Ishikawa (cell line): ENCODE measurements around the gene RAB8A.

ENCODE experiments used
- EGR1 ChIP-seq: IDR thresholded peaks from 2 replicates; pipeline ENCODE4 v1.6.1; 2012
- EP300 ChIP-seq: IDR thresholded peaks from 2 replicates; pipeline ENCODE4 v1.6.1; 2012; ENCODE audit warnings: borderline replicate concordance
- NFIC ChIP-seq: IDR thresholded peaks from 2 replicates; pipeline ENCODE4 v1.6.1; 2012
- RAD21 ChIP-seq: IDR thresholded peaks from 2 replicates; pipeline ENCODE4 v1.6.1; 2012; ENCODE audit warnings: low read depth
- YY1 ChIP-seq: IDR thresholded peaks from 2 replicates; pipeline ENCODE4 v1.6.1; 2012; ENCODE audit warnings: low read depth

DNA sequence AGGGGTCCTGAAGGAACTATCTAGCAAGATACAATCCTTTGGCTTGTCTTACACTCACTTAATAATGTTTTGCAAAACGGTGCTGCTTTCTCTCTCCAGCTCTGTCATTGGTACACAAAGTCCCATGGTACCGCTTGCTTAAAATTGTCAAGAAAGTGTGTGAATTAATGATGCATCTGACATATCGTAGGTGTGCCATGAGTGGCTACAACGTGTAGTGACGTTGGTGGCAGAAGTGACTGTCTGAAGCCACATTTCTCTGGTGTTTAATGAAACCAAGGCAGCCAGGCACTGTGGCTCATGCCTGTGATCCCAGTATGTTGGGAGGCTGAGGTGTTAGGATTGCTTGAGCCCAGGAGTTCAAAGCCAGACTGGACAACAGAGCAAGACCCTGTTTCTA, 34.4 kb downstream of the RAB8A start:
- no peak for TF ChIP-seq EP300
- TF ChIP-seq YY1: no peak
- TF ChIP-seq NFIC: no peak
- TF ChIP-seq EGR1: no peak
- no peak for TF ChIP-seq RAD21
